Measurements from ENCODE around the gene SDHAF2.
"Not testable (repeated sequence)": the region's sequence is repeated elsewhere in the genome, so short reads cannot be mapped to it uniquely, and the experiment has no call there.

SDHAF2 gene

GRCh38 chr11:61477126-61477525 lies 47.2 kb downstream of the SDHAF2 start:
- H3K4me3 ChIP-seq (ENCODE audit: low read length): no peak overlapping the region
- TF ChIP-seq ZNF274 (IDR thresholded peaks at IDR 0.05; ENCODE audit: low read depth, low read length): no peak

- no peak overlapping the region for H3K4me3 ChIP-seq (ENCODE audit: low read length)
- TF ChIP-seq ZNF274 (IDR thresholded peaks at IDR 0.05; ENCODE audit: low read depth, low read length): no peak
Observed at GRCh38 chr11:61477727-61478148, 47.8 kb downstream of the SDHAF2 start.

GRCh38 chr11:61479360-61480058 lies 49.6 kb downstream of the SDHAF2 start:
- not testable (repeated sequence) for H3K4me3 ChIP-seq (ENCODE audit: low read length)

- TF ChIP-seq ZNF274 (IDR thresholded peaks at IDR 0.05; ENCODE audit: low read depth, low read length): no peak
- H3K4me3 ChIP-seq (ENCODE audit: low read length): no peak overlapping the region
Observed at GRCh38 chr11:61480261-61480993, 50.5 kb downstream of the SDHAF2 start.

- no peak overlapping the region for H3K4me3 ChIP-seq (ENCODE audit: low read length)
- TF ChIP-seq ZNF274 (IDR thresholded peaks at IDR 0.05; ENCODE audit: low read depth, low read length): no peak
Observed at GRCh38 chr11:61480994-61481335, 51.0 kb downstream of the SDHAF2 start.

GRCh38 chr11:61481806-61482205 lies 51.9 kb downstream of the SDHAF2 start:
- TF ChIP-seq ZNF274 (IDR thresholded peaks at IDR 0.05; ENCODE audit: low read depth, low read length): no peak
- no peak overlapping the region for H3K4me3 ChIP-seq (ENCODE audit: low read length)

- no peak overlapping the region for H3K4me3 ChIP-seq (ENCODE audit: low read length)
- no peak for TF ChIP-seq ZNF274 (IDR thresholded peaks at IDR 0.05; ENCODE audit: low read depth, low read length)
Observed at GRCh38 chr11:61482513-61482912, 52.6 kb downstream of the SDHAF2 start.

- no peak overlapping the region for H3K4me3 ChIP-seq (ENCODE audit: low read length)
- no peak for TF ChIP-seq ZNF274 (IDR thresholded peaks at IDR 0.05; ENCODE audit: low read depth, low read length)
Observed at GRCh38 chr11:61484541-61484940, 54.6 kb downstream of the SDHAF2 start.

- TF ChIP-seq ZNF274 (IDR thresholded peaks at IDR 0.05; ENCODE audit: low read depth, low read length): no peak
- no peak overlapping the region for H3K4me3 ChIP-seq (ENCODE audit: low read length)
Observed at GRCh38 chr11:61485080-61485479, 55.2 kb downstream of the SDHAF2 start.

- H3K4me3 ChIP-seq (ENCODE audit: low read length): no peak overlapping the region
- TF ChIP-seq ZNF274 (IDR thresholded peaks at IDR 0.05; ENCODE audit: low read depth, low read length): no peak
Observed at GRCh38 chr11:61486011-61486620, 56.2 kb downstream of the SDHAF2 start.

GRCh38 chr11:61486779-61487178 lies 56.9 kb downstream of the SDHAF2 start:
- H3K4me3 ChIP-seq (ENCODE audit: low read length): no peak overlapping the region
- TF ChIP-seq ZNF274 (IDR thresholded peaks at IDR 0.05; ENCODE audit: low read depth, low read length): no peak

- H3K4me3 ChIP-seq (ENCODE audit: low read length): no peak overlapping the region
- TF ChIP-seq ZNF274 (IDR thresholded peaks at IDR 0.05; ENCODE audit: low read depth, low read length): no peak
Observed at GRCh38 chr11:61487342-61488025, 57.6 kb downstream of the SDHAF2 start.

GRCh38 chr11:61488651-61489291 lies 58.8 kb downstream of the SDHAF2 start:
- TF ChIP-seq ZNF274 (IDR thresholded peaks at IDR 0.05; ENCODE audit: low read depth, low read length): no peak
- H3K4me3 ChIP-seq (ENCODE audit: low read length): no peak overlapping the region
